HCT116 (cell line): ENCODE data around the gene SMG6. TPM values are rescaled to one million over a fixed set of nuclear protein-coding genes. Genes with fewer than 3 reads are reported as not detected.

Experiments used
- ATAC-seq: fragments of 200-7000 bp; cut with Tn5 transposase; 2 replicates; pipeline ENCODE4 v1.9.1; 2020; ENCODE audit warnings: mild to moderate bottlenecking, moderate library complexity
- BruUV-seq: library from RNA; stranded (reverse); fragments of 400-500 nt; replicated peaks from 2 replicates; lab custom pipeline; 2021; lab: Mats Ljungman, UMichigan
- CTCF ChIA-PET: fragments of 300-600 bp; sonication (Branson Sonifier 250); formaldehyde crosslinking; loops from one replicate; lab custom pipeline; 2021; ENCODE audit warnings: antibody characterized with exemption; lab: Charles Lee
- POLR2A ChIA-PET: fragments of 300-600, 350-600 bp; sonication (Branson Sonifier 250); formaldehyde crosslinking; loops from one replicate; lab custom pipeline; 2021; ENCODE audit warnings: antibody characterized with exemption; lab: Charles Lee
- RAD21 ChIA-PET, 2 experiments: fragments of 300-600 bp; sonication (Branson Sonifier 250); formaldehyde crosslinking; loops; one replicate each; lab custom pipeline; 2023; ENCODE audit warnings: low total read pairs in 2 of 2; ENCODE audit not compliant: uncharacterized antibody in 2 of 2, unreplicated experiment in 2 of 2, low non-redundant PET in 1 of 2; lab: Charles Lee
- DNase-seq: peaks from one replicate; pipeline ENCODE4 v3.0.0-alpha.2; 2010; ENCODE audit warnings: low read depth, low spot score
- H2AFZ ChIP-seq: fragments of 200-600 bp; shearing (Covaris generic), sonication (generic); 2 replicates; pipeline ENCODE4 v1.6.1; 2017; ENCODE audit warnings: low read depth, mixed run types, mixed read lengths, antibody characterized with exemption, low read length; ENCODE audit not compliant: poor library complexity, severe bottlenecking
- H3K27ac ChIP-seq: 2 replicates; pipeline ENCODE4 v1.5.1; 2012; ENCODE audit warnings: low read depth, low read length
- H3K27me3 ChIP-seq: fragments of 200-600 bp; sonication (generic); 2 replicates; pipeline ENCODE4 v1.6.1; 2016; ENCODE audit warnings: mixed run types, low read length, mixed read lengths; ENCODE audit not compliant: insufficient read depth
- H3K36me3 ChIP-seq, 2 experiments: fragments of 200-500 bp in 1 of 2; fragments of 200-600 bp in 1 of 2; sonication (Bioruptor generic) in 1 of 2; sonication (generic) in 1 of 2; 2 replicates each; pipeline versions ENCODE4 v1.5.1 to v1.6.1; 2014 to 2016; ENCODE audit warnings: low read length in 2 of 2, inconsistent platforms in 1 of 2, mixed read lengths in 1 of 2, mixed run types in 1 of 2; ENCODE audit not compliant: insufficient read depth in 2 of 2, control insufficient read depth in 1 of 2
- H3K4me1 ChIP-seq, 2 experiments: fragments of 200-600 bp in 1 of 2; sonication (generic) in 1 of 2; 2 replicates each; pipeline versions ENCODE4 v1.5.1 to v1.6.1; 2012 to 2017; ENCODE audit warnings: low read length in 2 of 2, inconsistent platforms in 1 of 2, mild to moderate bottlenecking in 1 of 2, mixed read lengths in 1 of 2, mixed run types in 1 of 2, moderate library complexity in 1 of 2; ENCODE audit not compliant: insufficient read depth in 2 of 2, control insufficient read depth in 1 of 2
- H3K4me2 ChIP-seq: fragments of 200-600 bp; sonication (generic); 2 replicates; pipeline ENCODE4 v1.6.1; 2017; ENCODE audit warnings: mixed run types, low read length, mixed read lengths
- H3K4me3 ChIP-seq, 2 experiments: fragments of 200-600 bp in 1 of 2; sonication (generic) in 1 of 2; replicated peaks in 1 of 2; 2 replicates each; pipeline ENCODE4 v1.5.1; 2011 to 2016; ENCODE audit warnings: low read length in 2 of 2, control low read depth in 1 of 2, low read depth in 1 of 2, mild to moderate bottlenecking in 1 of 2, mixed read lengths in 1 of 2, mixed run types in 1 of 2
- H3K79me2 ChIP-seq: fragments of 200-600 bp; sonication (generic); 2 replicates; pipeline ENCODE4 v1.6.1; 2017; ENCODE audit warnings: mild to moderate bottlenecking, mixed run types, low read length, moderate library complexity, mixed read lengths; ENCODE audit not compliant: insufficient read depth
- H3K9ac ChIP-seq: fragments of 200-600 bp; sonication (generic); 2 replicates; pipeline ENCODE4 v1.6.1; 2016; ENCODE audit warnings: low read length, mixed read lengths
- H3K9me2 ChIP-seq: fragments of 200-600 bp; sonication (generic), shearing (Covaris generic); 2 replicates; pipeline ENCODE4 v1.6.1; 2017; ENCODE audit warnings: mixed run types, mild to moderate bottlenecking, moderate library complexity; ENCODE audit not compliant: insufficient read depth
- H3K9me3 ChIP-seq, 2 experiments: fragments of 200-500 bp in 1 of 2; fragments of 200-600 bp in 1 of 2; sonication (Bioruptor generic) in 1 of 2; sonication (generic) in 1 of 2; 2 replicates each; pipeline ENCODE4 v1.6.1; 2014 to 2017; ENCODE audit warnings: low read length in 2 of 2, mixed read lengths in 2 of 2, inconsistent platforms in 1 of 2, low read depth in 1 of 2, mild to moderate bottlenecking in 1 of 2, mixed run types in 1 of 2, moderate library complexity in 1 of 2; ENCODE audit not compliant: control insufficient read depth in 1 of 2, insufficient read depth in 1 of 2
- H4K20me1 ChIP-seq: fragments of 200-600 bp; sonication (generic), shearing (Covaris generic); 2 replicates; pipeline ENCODE4 v1.6.1; 2017; ENCODE audit warnings: mixed run types, mild to moderate bottlenecking, moderate library complexity; ENCODE audit not compliant: insufficient read depth
- ATF3 ChIP-seq: IDR thresholded peaks from 2 replicates; pipeline ENCODE4 v1.6.1; 2012
- CBX3 ChIP-seq: IDR thresholded peaks from 2 replicates; pipeline ENCODE4 v1.6.1; 2012; ENCODE audit warnings: low read depth
- CEBPB ChIP-seq: IDR thresholded peaks from 2 replicates; pipeline ENCODE4 v1.6.1; 2012; ENCODE audit warnings: low read depth
- CTCF ChIP-seq, 3 experiments: fragments of 200-600 bp in 1 of 3; sonication (generic) in 1 of 3; IDR thresholded peaks in 2 of 3; conservative IDR thresholded peaks in 1 of 3; 2 replicates each; pipeline ENCODE4 v1.5.1; 2012 to 2017; ENCODE audit warnings: low read depth in 2 of 3, low read length in 2 of 3, antibody characterized with exemption in 1 of 3, borderline replicate concordance in 1 of 3, control low read depth in 1 of 3, mild to moderate bottlenecking in 1 of 3, mixed read lengths in 1 of 3, mixed run types in 1 of 3, moderate library complexity in 1 of 3; ENCODE audit not compliant: insufficient read depth in 1 of 3
- EZH2phosphoT487 ChIP-seq: fragments of 200-600 bp; IDR thresholded peaks from 2 replicates; pipeline ENCODE4 v1.6.1; 2018; ENCODE audit warnings: antibody characterized with exemption, borderline replicate concordance
- FOSL1 ChIP-seq: IDR thresholded peaks from 2 replicates; pipeline ENCODE4 v1.6.1; 2012; ENCODE audit warnings: low read depth
- JUND ChIP-seq: IDR thresholded peaks from 2 replicates; pipeline ENCODE4 v1.6.1; 2012
- POLR2AphosphoS5 ChIP-seq: IDR thresholded peaks from 2 replicates; pipeline ENCODE4 v1.6.1; 2011; ENCODE audit warnings: mild to moderate bottlenecking, low read depth, low read length, moderate library complexity
- TCF7L2 ChIP-seq: IDR thresholded peaks from 2 replicates; pipeline ENCODE4 v1.7.0; 2011; ENCODE audit warnings: borderline replicate concordance, inconsistent platforms; ENCODE audit not compliant: insufficient read depth, insufficient read length; ENCODE audit errors: extremely low read depth
- ZBTB33 ChIP-seq: IDR thresholded peaks from 2 replicates; pipeline ENCODE4 v1.6.1; 2011; ENCODE audit warnings: mild to moderate bottlenecking, low read length, moderate library complexity; ENCODE audit not compliant: insufficient replicate concordance; ENCODE audit errors: extremely low read depth
- ZNF274 ChIP-seq: fragments of 200-500 bp; sonication (Bioruptor generic); IDR thresholded peaks from 2 replicates; pipeline ENCODE4 v1.6.1; 2014; ENCODE audit warnings: mild to moderate bottlenecking, low read depth, low read length, inconsistent platforms
- intact Hi-C: fragments of 100-400 bp; cut with micrococcal nuclease; formaldehyde crosslinking; loops from 2 replicates; pipeline ENCODE4 v1.10.0; 2022
- total RNA-seq: library from RNA; stranded (reverse); gene quantifications from one replicate; pipeline ENCODE4 v1.2.1, GENCODE V29; 2021; ENCODE audit not compliant: unreplicated experiment

The SMG6 gene
- total RNA-seq, 1 experiment from 2014 or later, result 23.1 TPM

GRCh38 chr17:2074919-2075318 is 228.7 kb downstream of the SMG6 start:
- ChIA-PET RAD21 (no interaction called here), POLR2A (no interaction called here), CTCF (interaction anchor here (3.3 kb wide), 1 partner anchor 16 kb away, joined by 8 read pairs; no protein-coding TSS in a partner anchor)
- no peaks in the 10 kb centered on the region for H4K20me1 ChIP-seq
- no peaks in the 10 kb centered on the region for H3K27me3 ChIP-seq
- peaks cover 0 to 14% of the 10 kb centered on the region in 2 experiments; a peak in 1 of 4 replicates for H3K4me1 ChIP-seq
- no peak for DNase-seq
- H3K9me3 ChIP-seq, result no peaks in the 10 kb centered on the region
- TF ChIP-seq ZBTB33, result no peak
- TF ChIP-seq ATF3, result no peak
- no peak for TF ChIP-seq FOSL1
- TF ChIP-seq EZH2phosphoT487, result no peak
- TF ChIP-seq TCF7L2, result no peak
- no peak for TF ChIP-seq POLR2AphosphoS5
- no peak for TF ChIP-seq CTCF (IDR thresholded peaks at IDR 0.05 in 2 of 3, conservative IDR thresholded peaks at IDR 0.05 in 1 of 3; ENCODE audit: borderline replicate concordance in 1 of 3, insufficient read depth in 1 of 3, low read depth in 2 of 3, low read length in 2 of 3)
- TF ChIP-seq CBX3, result no peak
- TF ChIP-seq CEBPB, result no peak
- TF ChIP-seq ZNF274, result no peak
- TF ChIP-seq JUND, result no peak
- H2AFZ ChIP-seq, result no peak overlapping the region
- no peak for ATAC-seq
- no peak overlapping the region for H3K27ac ChIP-seq
- H3K36me3 ChIP-seq, result 0 out of 4 replicates have a peak, but pooled peaks cover 0 to 2% of the 10 kb centered on the region in 2 experiments
- no peaks in the 10 kb centered on the region for H3K9me2 ChIP-seq
- BruUV-seq, result no TSS peak
- H3K4me2 ChIP-seq, result no peak overlapping the region
- intact Hi-C loops, result no loop called here
- H3K9ac ChIP-seq, result no peak overlapping the region
- H3K4me3 ChIP-seq, result no peak overlapping the region
- H3K79me2 ChIP-seq, result no peaks in the 10 kb centered on the region
